ENCODE results near the gene PIGM.

The PIGM gene

GRCh38 chr1:160049101-160049500 is 17.3 kb upstream of the PIGM start:
- peaks cover 34% of the 10 kb centered on the region for H3K27me3 ChIP-seq (ENCODE audit: low read depth)
- in situ Hi-C loops (cut with MboI; ENCODE audit: low sequenced_read_pairs): no loop called here
- DNase-seq (ENCODE audit: low spot score in 2 of 2): no peak

GRCh38 chr1:160048335-160048734 is 16.5 kb upstream of the PIGM start:
- no peaks in the 10 kb centered on the region for H3K36me3 ChIP-seq (replicated peaks)
- H3K4me1 ChIP-seq: no peaks in the 10 kb centered on the region
- no peaks in the 10 kb centered on the region for H3K9me3 ChIP-seq
- no peak overlapping the region for H3K4me3 ChIP-seq
- no peak for DNase-seq (ENCODE audit: low spot score in 2 of 2)
- peaks cover 30% of the 10 kb centered on the region for H3K27me3 ChIP-seq (ENCODE audit: low read depth)
- in situ Hi-C loops (cut with MboI; ENCODE audit: low sequenced_read_pairs): no loop called here

More at GRCh38 chr1:160049101-160049500, 17.3 kb upstream of the PIGM start:
- Histone ChIP-seq H3K4me1 (no peaks in the 10 kb centered on the region), H3K9me3 (no peaks in the 10 kb centered on the region), H3K36me3 (replicated peaks) (no peaks in the 10 kb centered on the region), H3K4me3 (no peak overlapping the region)

- Histone ChIP-seq H3K36me3 (replicated peaks) (no peaks in the 10 kb centered on the region), H3K4me3 (no peak overlapping the region), H3K27me3 (ENCODE audit: low read depth) (peaks cover 20% of the 10 kb centered on the region), H3K9me3 (no peaks in the 10 kb centered on the region), H3K4me1 (no peaks in the 10 kb centered on the region)
- in situ Hi-C loops (cut with MboI; ENCODE audit: low sequenced_read_pairs): no loop called here
- DNase-seq (ENCODE audit: low spot score in 2 of 2): no peak
These were observed 15.6 kb upstream of the PIGM start for GRCh38 chr1:160047111-160047991.

- peaks cover 13% of the 10 kb centered on the region for H3K27me3 ChIP-seq (ENCODE audit: low read depth)
- H3K9me3 ChIP-seq: no peaks in the 10 kb centered on the region
- in situ Hi-C loops (cut with MboI; ENCODE audit: low sequenced_read_pairs): no loop called here
- peak in 1 of 2 experiments; percentile 35 for DNase-seq (ENCODE audit: low spot score in 2 of 2)
- no peaks in the 10 kb centered on the region for H3K36me3 ChIP-seq (replicated peaks)
- H3K4me1 ChIP-seq: no peaks in the 10 kb centered on the region
- no peak overlapping the region for H3K4me3 ChIP-seq
These were observed 14.8 kb upstream of the PIGM start for GRCh38 chr1:160046494-160047110.

GRCh38 chr1:160045653-160046052 is 13.9 kb upstream of the PIGM start:
- Histone ChIP-seq H3K36me3 (replicated peaks) (no peaks in the 10 kb centered on the region), H3K27me3 (ENCODE audit: low read depth) (peaks cover 9% of the 10 kb centered on the region), H3K9me3 (no peaks in the 10 kb centered on the region), H3K4me3 (no peak overlapping the region), H3K4me1 (no peaks in the 10 kb centered on the region)
- in situ Hi-C loops (cut with MboI; ENCODE audit: low sequenced_read_pairs): no loop called here
- no peak for DNase-seq (ENCODE audit: low spot score in 2 of 2)

- H3K36me3 ChIP-seq (replicated peaks): no peaks in the 10 kb centered on the region
- H3K27me3 ChIP-seq (ENCODE audit: low read depth): peaks cover 4% of the 10 kb centered on the region; the same call in 1 of the 2 replicates
- H3K9me3 ChIP-seq: no peaks in the 10 kb centered on the region
- no peak for DNase-seq (ENCODE audit: low spot score in 2 of 2)
- in situ Hi-C loops (cut with MboI; ENCODE audit: low sequenced_read_pairs): no loop called here
- no peak overlapping the region for H3K4me3 ChIP-seq
- no peaks in the 10 kb centered on the region for H3K4me1 ChIP-seq
These were observed 11.8 kb upstream of the PIGM start for GRCh38 chr1:160043543-160043942.

GRCh38 chr1:160040476-160040875 is 8.7 kb upstream of the PIGM start:
- DNase-seq (ENCODE audit: low spot score in 2 of 2): no peak
- Histone ChIP-seq H3K4me3 (no peak overlapping the region), H3K9me3 (no peaks in the 10 kb centered on the region), H3K27me3 (ENCODE audit: low read depth) (no peaks in the 10 kb centered on the region), H3K36me3 (replicated peaks) (no peaks in the 10 kb centered on the region), H3K4me1 (no peaks in the 10 kb centered on the region)
- in situ Hi-C loops (cut with MboI; ENCODE audit: low sequenced_read_pairs): no loop called here

GRCh38 chr1:160032165-160032820 is 503 bp upstream of the PIGM start:
- in situ Hi-C loops (cut with MboI; ENCODE audit: low sequenced_read_pairs): loop anchor here (10.0 kb wide), 1 partner anchor 247 kb away; the partner anchor contains the start of gene DUSP23
- no peaks in the 10 kb centered on the region for H3K27me3 ChIP-seq (ENCODE audit: low read depth)
- H3K36me3 ChIP-seq (replicated peaks): no peaks in the 10 kb centered on the region
- H3K4me1 ChIP-seq: peaks cover 15% of the 10 kb centered on the region
- H3K9me3 ChIP-seq: no peaks in the 10 kb centered on the region
- peak overlapping the region; percentile 68 for H3K4me3 ChIP-seq
- peak in 1 of 2 experiments; percentile 12 for DNase-seq (ENCODE audit: low spot score in 2 of 2)

- in situ Hi-C loops (cut with MboI; ENCODE audit: low sequenced_read_pairs): loop anchor here (10.0 kb wide), 1 partner anchor 246 kb away; the partner anchor contains the start of gene DUSP23
- peak in 1 of 2 experiments; percentile 28 for DNase-seq (ENCODE audit: low spot score in 2 of 2)
- peak overlapping the region; percentile 68 for H3K4me3 ChIP-seq
- no peaks in the 10 kb centered on the region for H3K36me3 ChIP-seq (replicated peaks)
- no peaks in the 10 kb centered on the region for H3K27me3 ChIP-seq (ENCODE audit: low read depth)
- no peaks in the 10 kb centered on the region for H3K9me3 ChIP-seq
- H3K4me1 ChIP-seq: peaks cover 15% of the 10 kb centered on the region
These were observed 979 bp downstream of the PIGM start for GRCh38 chr1:160030657-160031364.

GRCh38 chr1:160028426-160028825 is 3.4 kb downstream of the PIGM start:
- H3K36me3 ChIP-seq (replicated peaks): no peaks in the 10 kb centered on the region
- in situ Hi-C loops (cut with MboI; ENCODE audit: low sequenced_read_pairs): no loop called here
- no peak for DNase-seq (ENCODE audit: low spot score in 2 of 2)
- no peaks in the 10 kb centered on the region for H3K27me3 ChIP-seq (ENCODE audit: low read depth)
- no peaks in the 10 kb centered on the region for H3K9me3 ChIP-seq
- H3K4me3 ChIP-seq: no peak overlapping the region
- peaks cover 27% of the 10 kb centered on the region for H3K4me1 ChIP-seq

GRCh38 chr1:160025314-160025713 is 6.5 kb downstream of the PIGM start:
- in situ Hi-C loops (cut with MboI; ENCODE audit: low sequenced_read_pairs): no loop called here
- Histone ChIP-seq H3K9me3 (no peaks in the 10 kb centered on the region), H3K36me3 (replicated peaks) (no peaks in the 10 kb centered on the region), H3K4me1 (peaks cover 19% of the 10 kb centered on the region), H3K4me3 (no peak overlapping the region), H3K27me3 (ENCODE audit: low read depth) (no peaks in the 10 kb centered on the region)
- DNase-seq (ENCODE audit: low spot score in 2 of 2): no peak

- H3K4me1 ChIP-seq: peaks cover 15% of the 10 kb centered on the region
- no peaks in the 10 kb centered on the region for H3K36me3 ChIP-seq (replicated peaks)
- no peaks in the 10 kb centered on the region for H3K27me3 ChIP-seq (ENCODE audit: low read depth)
- in situ Hi-C loops (cut with MboI; ENCODE audit: low sequenced_read_pairs): loop anchor here (25.0 kb wide), 1 partner anchor 887 kb away; no protein-coding TSS in a partner anchor
- no peak overlapping the region for H3K4me3 ChIP-seq
- H3K9me3 ChIP-seq: no peaks in the 10 kb centered on the region
- DNase-seq (ENCODE audit: low spot score in 2 of 2): peak in 1 of 2 experiments; percentile 18
These were observed 7.4 kb downstream of the PIGM start for GRCh38 chr1:160024195-160024905.

All from HAP-1 (cell line).